ENCODE measurements around the gene SPDEF. TPM values are rescaled to one million over a fixed set of nuclear protein-coding genes. Genes with fewer than 3 reads are reported as not detected.
A peak's percentile ranks its signal among the peaks of the same experiment; 100 is the strongest.

Gene SPDEF
- total RNA-seq, 2 donors from 2014 or later, result 0.80 TPM; not detected in 1

- H3K9me3 Mint-ChIP-seq, result no peaks in the 10 kb centered on the region
- H3K27ac Mint-ChIP-seq, result no peak overlapping the region
- H3K36me3 Mint-ChIP-seq, result no peaks in the 10 kb centered on the region
- ATAC-seq, result no peak
- no peak for DNase-seq (ENCODE audit: low spot score in 2 of 2)
Observed at GRCh38 chr6:34571388-34571787, 15.3 kb upstream of the SPDEF start.

- DNase-seq (ENCODE audit: low spot score in 2 of 2) (no peak), ATAC-seq (no peak)
- Mint-ChIP-seq H3K27ac (peak overlapping the region in 1 of 2 donors; percentile 65), H3K36me3 (no peaks in the 10 kb centered on the region), H3K9me3 (no peaks in the 10 kb centered on the region)
Observed at GRCh38 chr6:34570066-34570833, 14.1 kb upstream of the SPDEF start.

GRCh38 chr6:34569361-34569973 lies 13.3 kb upstream of the SPDEF start:
- H3K27ac Mint-ChIP-seq, result no peak overlapping the region
- no peak for DNase-seq (ENCODE audit: low spot score in 2 of 2)
- ATAC-seq, result no peak
- H3K36me3 Mint-ChIP-seq, result no peaks in the 10 kb centered on the region
- H3K9me3 Mint-ChIP-seq, result no peaks in the 10 kb centered on the region

- Mint-ChIP-seq H3K27ac (peak overlapping the region in 1 of 2 donors; percentile 2), H3K9me3 (no peaks in the 10 kb centered on the region), H3K36me3 (no peaks in the 10 kb centered on the region)
- DNase-seq (ENCODE audit: low spot score in 2 of 2), result no peak
- no peak for ATAC-seq
Observed at GRCh38 chr6:34568341-34569201, 12.4 kb upstream of the SPDEF start.

GRCh38 chr6:34566830-34567546 lies 10.9 kb upstream of the SPDEF start:
- Mint-ChIP-seq H3K36me3 (no peaks in the 10 kb centered on the region), H3K9me3 (no peaks in the 10 kb centered on the region), H3K27ac (no peak overlapping the region)
- ATAC-seq (no peak), DNase-seq (ENCODE audit: low spot score in 2 of 2) (no peak)

- no peak for ATAC-seq
- Mint-ChIP-seq H3K27ac (no peak overlapping the region), H3K36me3 (no peaks in the 10 kb centered on the region), H3K9me3 (no peaks in the 10 kb centered on the region)
- DNase-seq (ENCODE audit: low spot score in 2 of 2), result no peak
Observed at GRCh38 chr6:34565722-34566137, 9.6 kb upstream of the SPDEF start.

- Mint-ChIP-seq H3K27ac (no peak overlapping the region), H3K9me3 (no peaks in the 10 kb centered on the region), H3K36me3 (no peaks in the 10 kb centered on the region)
- DNase-seq (ENCODE audit: low spot score in 2 of 2), result no peak
- ATAC-seq, result no peak
Observed at GRCh38 chr6:34564181-34564580, 8.1 kb upstream of the SPDEF start.

GRCh38 chr6:34563513-34563870 lies 7.4 kb upstream of the SPDEF start:
- Mint-ChIP-seq H3K36me3 (no peaks in the 10 kb centered on the region), H3K27ac (no peak overlapping the region), H3K9me3 (no peaks in the 10 kb centered on the region)
- ATAC-seq (no peak), DNase-seq (ENCODE audit: low spot score in 2 of 2) (no peak)

- H3K27ac Mint-ChIP-seq, result no peak overlapping the region
- no peaks in the 10 kb centered on the region for H3K9me3 Mint-ChIP-seq
- ATAC-seq, result no peak
- H3K36me3 Mint-ChIP-seq, result no peaks in the 10 kb centered on the region
- no peak for DNase-seq (ENCODE audit: low spot score in 2 of 2)
Observed at GRCh38 chr6:34562861-34563512, 6.9 kb upstream of the SPDEF start.

GRCh38 chr6:34562350-34562749 lies 6.2 kb upstream of the SPDEF start:
- no peak for ATAC-seq

GRCh38 chr6:34561227-34561530 lies 5.0 kb upstream of the SPDEF start:
- Mint-ChIP-seq H3K9me3 (no peaks in the 10 kb centered on the region), H3K36me3 (no peaks in the 10 kb centered on the region), H3K27ac (no peak overlapping the region)
- ATAC-seq (no peak), DNase-seq (ENCODE audit: low spot score in 2 of 2) (no peak)

More at GRCh38 chr6:34562350-34562749, 6.2 kb upstream of the SPDEF start:
- Mint-ChIP-seq H3K36me3 (no peaks in the 10 kb centered on the region), H3K27ac (no peak overlapping the region), H3K9me3 (no peaks in the 10 kb centered on the region)
- DNase-seq (ENCODE audit: low spot score in 2 of 2), result no peak

- DNase-seq (ENCODE audit: low spot score in 2 of 2) (no peak), ATAC-seq (no peak)
- Mint-ChIP-seq H3K36me3 (no peaks in the 10 kb centered on the region), H3K27ac (peak overlapping the region in 1 of 2 donors; percentile 46), H3K9me3 (no peaks in the 10 kb centered on the region)
Observed at GRCh38 chr6:34560366-34561226, 4.5 kb upstream of the SPDEF start.

GRCh38 chr6:34559651-34560365 lies 3.7 kb upstream of the SPDEF start:
- DNase-seq (ENCODE audit: low spot score in 2 of 2) (no peak), ATAC-seq (no peak)
- Mint-ChIP-seq H3K36me3 (no peaks in the 10 kb centered on the region), H3K27ac (peak overlapping the region in 1 of 2 donors; percentile 46), H3K9me3 (no peaks in the 10 kb centered on the region)

- H3K9me3 Mint-ChIP-seq, result no peaks in the 10 kb centered on the region
- no peaks in the 10 kb centered on the region for H3K36me3 Mint-ChIP-seq
- H3K27ac Mint-ChIP-seq, result no peak overlapping the region
- DNase-seq (ENCODE audit: low spot score in 2 of 2) (no peak), ATAC-seq (no peak)
Observed at GRCh38 chr6:34558172-34558714, 2.1 kb upstream of the SPDEF start.

- no peak for ATAC-seq
- no peak overlapping the region for H3K27ac Mint-ChIP-seq
Observed at GRCh38 chr6:34557228-34557627, 1.1 kb upstream of the SPDEF start.

More at GRCh38 chr6:34557228-34557627, 1.1 kb upstream of the SPDEF start:
- DNase-seq (ENCODE audit: low spot score in 2 of 2), result no peak
- Mint-ChIP-seq H3K9me3 (no peaks in the 10 kb centered on the region), H3K36me3 (no peaks in the 10 kb centered on the region)

Measured in activated naive CD4-positive, alpha-beta T cell treated with anti-CD3 and anti-CD28 coated beads, Interleukin-2, amount 50 U/mL, for 72 hours (primary cell).